C4-2B (cell line): ENCODE results near the gene ESRRG.
A peak's percentile ranks its signal among the peaks of the same experiment; 100 is the strongest.

Experiments
- H3K27ac ChIP-seq: fragments of 450-650 bp; 2 replicates; pipeline ENCODE4 v1.5.1; 2017
- ZFX ChIP-seq: fragments of 450-650 bp; IDR thresholded peaks from 2 replicates; pipeline ENCODE4 v1.6.1; 2017
- TF ChIP-seq, protein P1 (sequence below): fragments of 450-650 bp; conservative IDR thresholded peaks from 2 replicates; pipeline ENCODE4 v1.5.1; 2017; ENCODE audit warnings: mild to moderate bottlenecking

Gene ESRRG

GRCh38 chr1:216723274-216723780 lies at the start of gene ESRRG:
Gene ESRRG (minus strand): TSS chr1:216723429. CDS start chr1:216723299, 130 bp downstream.
- H3K27ac ChIP-seq: no peak within 1 kb of the TSS
- TF ChIP-seq, protein P1, sequence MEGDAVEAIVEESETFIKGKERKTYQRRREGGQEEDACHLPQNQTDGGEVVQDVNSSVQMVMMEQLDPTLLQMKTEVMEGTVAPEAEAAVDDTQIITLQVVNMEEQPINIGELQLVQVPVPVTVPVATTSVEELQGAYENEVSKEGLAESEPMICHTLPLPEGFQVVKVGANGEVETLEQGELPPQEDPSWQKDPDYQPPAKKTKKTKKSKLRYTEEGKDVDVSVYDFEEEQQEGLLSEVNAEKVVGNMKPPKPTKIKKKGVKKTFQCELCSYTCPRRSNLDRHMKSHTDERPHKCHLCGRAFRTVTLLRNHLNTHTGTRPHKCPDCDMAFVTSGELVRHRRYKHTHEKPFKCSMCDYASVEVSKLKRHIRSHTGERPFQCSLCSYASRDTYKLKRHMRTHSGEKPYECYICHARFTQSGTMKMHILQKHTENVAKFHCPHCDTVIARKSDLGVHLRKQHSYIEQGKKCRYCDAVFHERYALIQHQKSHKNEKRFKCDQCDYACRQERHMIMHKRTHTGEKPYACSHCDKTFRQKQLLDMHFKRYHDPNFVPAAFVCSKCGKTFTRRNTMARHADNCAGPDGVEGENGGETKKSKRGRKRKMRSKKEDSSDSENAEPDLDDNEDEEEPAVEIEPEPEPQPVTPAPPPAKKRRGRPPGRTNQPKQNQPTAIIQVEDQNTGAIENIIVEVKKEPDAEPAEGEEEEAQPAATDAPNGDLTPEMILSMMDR: no peak
- no peak for TF ChIP-seq ZFX

DNA sequence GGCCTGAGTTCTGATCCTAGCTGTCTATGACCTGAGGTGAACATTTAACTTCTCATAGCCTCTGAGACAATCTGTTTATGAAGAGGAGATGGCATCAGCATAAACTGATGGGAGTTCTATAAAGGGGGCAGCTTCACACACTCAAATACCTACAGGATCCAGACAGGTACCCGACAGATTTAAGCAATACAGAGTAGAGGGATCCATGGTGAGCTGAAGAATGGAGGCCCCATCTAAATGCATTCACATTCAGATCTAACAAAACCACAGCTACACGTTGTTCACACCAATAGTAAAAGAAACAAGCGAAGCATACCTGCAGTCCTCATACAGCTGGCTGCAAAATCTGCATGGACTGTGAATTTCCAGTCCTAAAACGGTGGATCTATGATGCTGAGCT lies 48.7 kb upstream of the ESRRG start:
- no peak for TF ChIP-seq ZFX
- TF ChIP-seq, protein P1: no peak

DNA sequence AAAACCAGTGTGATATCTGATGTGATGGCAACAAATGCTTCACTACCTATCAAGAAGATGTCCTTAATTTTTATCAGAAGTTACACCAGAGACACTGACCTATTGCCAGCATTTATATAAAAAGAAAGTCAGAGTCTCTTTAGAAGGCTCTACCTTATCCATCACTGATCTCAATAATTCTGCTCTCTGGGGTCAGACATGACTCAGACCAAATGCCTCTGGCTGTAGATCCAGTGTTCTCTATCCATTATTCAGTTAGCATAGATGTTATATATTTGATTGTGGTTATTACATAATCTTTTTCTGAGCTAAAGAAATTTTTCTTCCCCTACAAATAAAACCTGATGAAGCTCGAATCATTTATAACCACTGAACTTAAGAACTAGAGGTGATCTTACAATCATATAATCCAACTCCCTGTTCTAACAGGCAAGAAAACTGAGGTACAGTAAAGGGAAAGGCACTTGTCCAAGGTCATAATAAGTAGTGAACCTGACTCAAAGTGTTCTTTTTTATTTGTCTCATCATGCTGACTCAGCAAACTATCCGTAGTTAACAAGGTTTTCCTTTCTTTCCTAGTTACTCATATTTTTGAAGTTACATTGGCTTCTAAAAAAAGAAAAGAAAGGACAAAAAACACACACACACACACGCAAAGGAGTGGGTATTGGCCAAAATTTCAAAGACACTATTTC lies 43.6 kb upstream of the ESRRG start:
- H3K27ac ChIP-seq: no peak overlapping the region
- TF ChIP-seq ZFX: no peak
- TF ChIP-seq, protein P1: no peak

More for the DNA sequence above, 48.7 kb upstream of the ESRRG start:
- no peak overlapping the region for H3K27ac ChIP-seq

DNA sequence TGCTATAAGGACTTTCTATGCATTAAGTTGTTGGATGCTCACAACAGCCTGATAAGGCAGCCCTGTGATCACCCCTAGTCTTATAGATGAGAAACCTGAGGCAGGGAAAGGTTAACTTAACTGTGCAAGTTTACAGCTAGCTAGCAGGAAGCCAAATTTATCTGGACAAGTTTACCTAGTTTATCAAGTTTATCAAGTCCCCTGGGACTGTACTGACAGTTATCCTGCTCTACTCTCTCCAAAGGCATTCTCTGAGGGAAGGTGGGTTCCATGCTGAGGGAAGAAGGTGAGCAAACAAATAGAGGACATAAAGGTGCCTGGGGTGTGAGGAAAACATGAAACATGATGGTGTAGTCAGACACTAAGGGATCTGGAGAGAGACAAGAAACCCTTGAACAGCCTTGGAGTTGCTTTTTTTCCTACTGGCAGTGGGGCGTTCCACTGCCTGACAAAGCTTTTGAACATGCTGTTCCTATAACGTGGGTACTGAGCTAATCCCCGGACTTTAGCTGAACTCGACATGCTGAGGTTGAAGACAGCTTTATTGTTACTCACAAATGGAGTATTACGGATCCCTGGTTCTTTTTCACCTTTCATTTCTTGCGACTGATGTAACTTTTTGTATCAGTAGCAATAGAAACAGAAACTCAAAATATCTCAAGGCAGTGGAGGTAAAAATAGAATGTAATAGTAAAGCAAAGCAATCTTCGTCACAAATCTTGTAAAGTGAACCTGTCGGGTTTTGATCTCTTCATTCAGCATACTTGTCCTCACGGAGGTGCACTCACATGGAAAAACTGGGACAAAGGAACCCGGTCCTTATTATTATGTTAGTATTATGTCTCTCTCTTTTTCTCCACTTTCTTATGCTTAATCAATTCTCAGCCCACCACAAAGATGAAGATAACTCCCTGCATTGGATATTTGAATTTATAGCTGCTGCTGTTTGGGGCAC lies 42.4 kb upstream of the ESRRG start:
- H3K27ac ChIP-seq: peak overlapping the region; percentile 49; the same call in 1 of the 2 replicates
- no peak for TF ChIP-seq ZFX
- TF ChIP-seq, protein P1: no peak

- H3K27ac ChIP-seq: no peak overlapping the region
- TF ChIP-seq ZFX: no peak
- TF ChIP-seq, protein P1: no peak
Observed at GRCh38 chr1:216758161-216758560, 34.9 kb upstream of the ESRRG start.

DNA sequence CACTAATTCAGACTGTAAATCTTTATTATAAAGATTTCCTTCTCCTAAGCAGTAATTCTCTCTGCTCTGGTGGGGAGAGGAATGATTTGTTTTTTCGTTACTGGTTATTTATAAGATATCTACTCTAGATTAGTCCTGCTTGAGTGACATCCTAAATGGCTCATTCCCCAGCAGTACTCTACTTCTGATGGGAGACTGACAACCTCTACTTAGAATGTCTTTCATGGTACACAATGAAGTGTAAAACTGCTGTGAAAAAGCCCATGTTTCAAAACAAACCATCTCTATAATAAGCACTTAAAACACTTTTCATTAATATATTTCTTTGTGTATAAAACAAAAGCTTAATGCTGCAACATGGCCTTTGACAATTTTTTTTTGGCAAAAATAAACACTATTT lies 33.9 kb upstream of the ESRRG start:
- no peak overlapping the region for H3K27ac ChIP-seq
- no peak for TF ChIP-seq ZFX
- TF ChIP-seq, protein P1: no peak

DNA sequence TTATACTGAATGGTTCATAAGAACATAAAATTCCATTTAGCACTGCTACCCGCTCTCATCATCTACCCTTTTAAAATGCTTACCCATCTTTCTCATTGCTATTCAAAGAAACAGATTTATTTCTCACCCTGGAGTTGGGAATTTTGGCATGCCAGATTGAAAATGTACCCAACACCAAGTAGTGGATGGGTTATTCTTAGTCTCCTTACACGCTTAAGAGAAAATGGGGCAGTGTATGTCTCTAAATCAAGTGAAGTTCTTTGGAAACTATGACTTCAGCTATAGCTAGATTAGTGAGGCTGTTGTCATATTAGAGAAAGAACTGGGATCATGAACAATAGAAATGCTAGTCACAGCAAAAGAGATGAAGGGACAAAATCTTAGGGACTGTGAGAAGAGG lies 27.7 kb upstream of the ESRRG start:
- no peak overlapping the region for H3K27ac ChIP-seq
- no peak for TF ChIP-seq ZFX
- TF ChIP-seq, protein P1: no peak
